OCI-LY7 (cell line): ENCODE results near the gene SEMA5A.

Experiments
- CTCF ChIP-seq: fragments of 200-600 bp; sonication (generic); conservative IDR thresholded peaks from 2 replicates; pipeline ENCODE4 v1.5.1; 2014; ENCODE audit warnings: mild to moderate bottlenecking, antibody characterized with exemption, low read length, moderate library complexity, mixed read lengths
- EZH2phosphoT487 ChIP-seq: fragments of 200-600 bp; sonication (generic); IDR thresholded peaks from 2 replicates; pipeline ENCODE4 v1.6.1; 2018; ENCODE audit warnings: low read depth, borderline replicate concordance, mild to moderate bottlenecking, mixed run types, antibody characterized with exemption, low read length, moderate library complexity, mixed read lengths

- no peak for TF ChIP-seq CTCF
- TF ChIP-seq EZH2phosphoT487 = no peak
These were observed 362.8 kb downstream of the SEMA5A start for GRCh38 chr5:9182899-9183695.
